ENCODE results near the gene SMAGP.
"Not testable (repeated sequence)": the region's sequence is repeated elsewhere in the genome, so short reads cannot be mapped to it uniquely, and the experiment has no call there.

- TF ChIP-seq CTCF, POLR2A (IDR thresholded peaks at IDR 0.05): not testable (repeated sequence)
Observed at GRCh38 chr12:51291603-51292513, 21.6 kb upstream of the SMAGP start.
